Fibroblast of skin of right quadriceps (primary cell): ENCODE measurements around the gene CCDC81.
"Not testable (repeated sequence)": the region's sequence is repeated elsewhere in the genome, so short reads cannot be mapped to it uniquely, and the experiment has no call there.

Source experiments
- DNase-seq: peaks from one replicate; pipeline ENCODE4 v3.0.0-alpha.2; 2013

CCDC81 gene

DNA sequence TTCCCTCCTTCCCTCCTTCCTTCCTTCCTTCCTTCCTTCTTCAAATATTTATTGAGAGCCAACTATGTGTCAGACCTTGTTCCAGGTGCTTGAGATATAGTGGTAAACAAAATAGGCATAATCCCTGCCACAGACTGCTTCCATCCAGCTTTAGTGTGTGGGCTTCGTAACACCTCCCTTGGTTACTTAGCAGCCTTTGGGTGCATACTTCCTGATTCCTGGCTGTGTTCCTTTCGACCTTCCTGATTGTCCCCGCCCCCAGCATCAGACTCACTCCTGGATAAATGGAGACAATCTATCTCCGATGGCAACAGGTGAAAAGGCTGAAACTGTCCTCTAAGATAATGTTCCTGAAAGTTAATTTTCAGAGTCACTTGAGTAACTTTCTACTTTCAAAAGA, 13.5 kb downstream of the CCDC81 start:
- no peak for DNase-seq

- DNase-seq, result no peak
Observed at GRCh38 chr11:86390487-86390886, 15.8 kb downstream of the CCDC81 start.

GRCh38 chr11:86395061-86395551, 20.4 kb downstream of the CCDC81 start:
- peak; percentile 51 for DNase-seq

DNA sequence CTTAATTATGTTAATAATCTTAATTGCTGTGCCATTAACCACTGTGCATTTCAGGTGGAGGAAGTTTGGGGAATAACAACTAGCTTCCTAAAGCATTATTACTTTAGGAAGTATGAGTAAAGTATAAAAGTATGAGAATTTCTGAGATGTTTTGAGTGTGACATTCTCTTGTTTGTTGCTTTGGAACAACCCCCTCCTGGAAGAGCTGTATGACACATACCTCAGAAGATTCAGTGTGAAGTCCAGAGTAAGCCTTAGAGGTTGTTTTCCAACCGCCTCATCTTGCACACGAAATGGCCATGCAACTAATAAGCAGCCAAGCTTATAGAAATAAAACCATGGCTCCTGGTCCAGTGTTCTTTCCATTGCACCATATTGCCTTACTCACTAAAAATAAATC, 21.7 kb downstream of the CCDC81 start:
- DNase-seq, result peak; percentile 80

- DNase-seq, result no peak
Observed at GRCh38 chr11:86397351-86397750, 22.7 kb downstream of the CCDC81 start.

DNA sequence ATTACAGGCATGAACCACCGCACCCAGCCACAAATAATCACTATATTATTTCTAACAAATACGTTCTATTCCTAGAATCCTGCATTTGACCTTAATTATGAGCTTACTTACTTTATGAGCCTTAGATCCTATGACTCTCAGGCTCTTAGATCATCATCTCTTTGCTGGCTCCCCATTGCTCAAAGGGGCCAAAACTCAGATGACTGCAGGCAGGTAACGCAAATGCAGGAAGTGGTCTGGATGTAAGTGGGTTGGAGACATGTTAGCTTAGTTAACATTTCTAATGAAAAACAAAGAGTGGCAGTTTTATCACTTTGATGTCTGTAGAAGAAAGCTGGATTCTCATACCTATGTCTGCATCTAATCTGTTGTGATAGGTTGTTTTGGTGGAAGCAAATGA, 23.4 kb downstream of the CCDC81 start:
- no peak for DNase-seq

DNA sequence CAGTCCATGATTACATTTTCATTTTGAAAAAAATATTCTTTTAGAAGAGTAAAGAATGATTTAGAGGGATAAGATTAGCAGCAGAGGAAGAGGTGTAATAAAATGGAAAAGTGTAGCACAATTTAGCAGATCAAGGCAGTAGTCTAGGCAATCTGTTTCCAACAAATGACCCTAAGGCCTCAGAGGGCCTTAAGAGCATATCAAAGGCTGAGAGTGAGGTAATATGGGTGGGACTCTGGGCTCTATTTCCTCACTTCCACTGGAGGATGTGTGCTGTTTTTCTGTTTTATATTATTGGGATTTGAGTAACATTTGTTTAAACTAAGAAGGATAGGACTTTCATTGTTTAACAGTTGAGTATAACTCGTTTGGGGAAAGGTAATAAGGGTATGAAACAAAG, 28.8 kb downstream of the CCDC81 start:
- no peak for DNase-seq

- no peak for DNase-seq
Observed at GRCh38 chr11:86408845-86409244, 34.2 kb downstream of the CCDC81 start.

GRCh38 chr11:86414032-86414431, 39.3 kb downstream of the CCDC81 start:
- DNase-seq, result no peak

DNA sequence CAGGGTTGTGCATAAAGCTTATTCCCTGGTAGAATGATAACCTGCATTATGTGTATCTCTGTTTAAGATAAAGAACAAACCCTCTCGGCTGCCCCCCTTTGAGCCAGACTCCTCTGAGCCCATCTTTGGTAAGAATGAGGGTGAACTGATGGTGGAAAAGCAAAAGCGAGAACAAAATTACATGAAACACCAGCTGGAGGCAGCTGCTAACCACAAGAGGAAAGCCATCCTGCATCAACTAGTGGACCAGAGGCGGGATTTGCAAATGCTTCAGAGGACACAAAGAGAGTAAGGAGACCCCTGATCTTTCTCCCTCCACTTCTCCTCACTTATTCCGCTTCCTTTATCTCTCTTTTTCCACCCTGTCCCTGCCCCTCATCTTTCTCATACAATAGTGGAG, 40.3 kb downstream of the CCDC81 start:
- DNase-seq, result no peak

- DNase-seq, result peak; percentile 14
Observed at GRCh38 chr11:86416494-86416893, 41.8 kb downstream of the CCDC81 start.

DNA sequence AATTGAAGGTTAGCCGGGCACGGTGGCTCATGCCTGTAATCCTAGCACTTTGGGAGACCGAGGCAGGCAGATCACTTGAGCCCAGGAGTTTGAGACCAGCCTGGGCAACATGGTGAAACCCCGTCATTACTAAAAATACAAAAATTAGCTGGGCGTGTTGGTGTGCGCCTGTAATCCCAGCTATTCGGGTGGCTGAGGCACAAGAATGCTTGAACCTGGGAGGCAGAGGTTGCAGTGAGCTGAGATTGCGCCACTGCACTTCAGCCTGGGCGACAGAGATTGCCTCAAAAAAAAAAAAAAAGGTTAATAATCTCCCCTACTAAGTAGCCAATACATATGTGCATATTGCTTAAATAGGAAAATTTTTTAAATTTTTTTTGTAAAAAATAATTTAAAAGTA, 42.3 kb downstream of the CCDC81 start:
- DNase-seq, result not testable (repeated sequence)

DNA sequence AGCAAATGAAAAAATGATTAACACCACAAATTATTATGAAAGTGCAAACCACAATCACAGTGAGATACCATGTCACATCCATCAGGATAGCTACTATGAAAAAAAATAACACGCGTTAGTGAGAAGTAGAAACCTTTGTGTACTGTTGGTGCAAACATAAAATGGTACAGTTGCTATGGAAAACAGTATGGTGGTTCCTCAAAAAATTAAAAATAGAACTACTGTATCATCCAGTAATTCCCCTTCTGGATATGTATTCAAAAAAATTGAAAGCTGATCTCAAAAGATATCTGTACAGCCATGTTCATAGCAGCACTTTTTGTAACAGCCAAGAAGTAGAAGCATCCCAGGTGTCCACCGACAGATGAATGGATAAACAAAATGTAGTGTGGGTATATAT, 43.4 kb downstream of the CCDC81 start:
- no peak for DNase-seq

DNA sequence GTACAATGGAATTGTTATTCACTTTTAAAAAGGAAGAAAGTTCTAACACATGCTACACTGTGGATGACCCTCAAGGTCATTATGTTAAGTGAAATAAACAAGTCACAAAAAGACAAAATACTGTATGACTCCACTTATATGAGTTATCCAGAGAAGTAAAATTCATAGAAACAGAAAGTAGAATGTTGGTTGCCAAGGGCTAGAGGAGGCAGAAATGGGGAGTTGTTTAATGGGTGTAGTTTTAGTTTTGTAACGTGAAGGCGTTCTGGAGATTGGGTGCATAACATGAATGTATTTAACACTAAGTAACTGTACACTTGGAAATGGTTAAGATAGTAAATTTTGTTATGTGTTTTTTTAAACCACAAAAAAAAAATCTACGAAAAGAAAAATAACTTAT, 43.8 kb downstream of the CCDC81 start:
- DNase-seq, result no peak

- DNase-seq, result no peak
Observed at GRCh38 chr11:86418917-86419316, 44.2 kb downstream of the CCDC81 start.

DNA sequence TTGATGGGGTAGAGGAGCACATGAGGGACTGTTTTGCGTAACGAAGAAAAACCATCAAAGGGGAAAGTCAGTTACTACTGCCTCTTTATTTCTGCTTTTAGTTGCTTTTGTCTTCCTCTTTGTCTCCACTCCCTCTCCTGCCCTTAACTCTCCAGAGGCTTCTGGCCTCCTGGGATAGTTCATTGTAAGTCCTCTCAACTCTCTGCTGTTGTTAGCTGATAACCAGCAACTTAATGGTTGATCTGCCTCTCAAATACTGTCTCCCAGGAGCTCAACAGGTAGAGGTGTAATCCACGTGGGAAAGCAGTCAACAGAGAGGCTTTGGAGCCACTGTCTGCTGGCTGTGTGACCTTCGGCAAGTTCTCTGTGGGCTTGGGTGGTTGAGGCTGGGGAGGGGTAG, 47.3 kb downstream of the CCDC81 start:
- DNase-seq, result no peak

- DNase-seq, result no peak
Observed at GRCh38 chr11:86422371-86422770, 47.7 kb downstream of the CCDC81 start.

DNA sequence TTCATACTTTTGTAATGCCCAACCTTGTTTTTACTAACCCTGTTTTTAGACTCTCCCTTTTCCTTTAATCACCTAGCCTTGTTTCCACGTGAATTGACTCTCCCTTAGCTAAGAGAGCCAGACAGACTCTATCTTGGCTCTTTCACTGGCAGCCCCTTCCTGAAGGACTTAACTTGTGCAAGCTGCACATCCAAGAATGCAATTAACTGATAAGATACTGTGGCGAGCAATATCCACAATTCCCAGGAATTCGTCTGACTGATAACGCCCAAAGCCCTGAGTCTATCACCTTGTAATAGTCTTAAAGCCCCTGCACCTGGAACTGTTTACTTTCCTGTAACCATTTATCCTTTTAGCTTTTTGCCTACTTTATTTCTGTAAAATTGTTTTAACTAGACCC, 48.8 kb downstream of the CCDC81 start:
- DNase-seq, result not testable (repeated sequence)

GRCh38 chr11:86427441-86427840, 52.8 kb downstream of the CCDC81 start:
- no peak for DNase-seq

DNA sequence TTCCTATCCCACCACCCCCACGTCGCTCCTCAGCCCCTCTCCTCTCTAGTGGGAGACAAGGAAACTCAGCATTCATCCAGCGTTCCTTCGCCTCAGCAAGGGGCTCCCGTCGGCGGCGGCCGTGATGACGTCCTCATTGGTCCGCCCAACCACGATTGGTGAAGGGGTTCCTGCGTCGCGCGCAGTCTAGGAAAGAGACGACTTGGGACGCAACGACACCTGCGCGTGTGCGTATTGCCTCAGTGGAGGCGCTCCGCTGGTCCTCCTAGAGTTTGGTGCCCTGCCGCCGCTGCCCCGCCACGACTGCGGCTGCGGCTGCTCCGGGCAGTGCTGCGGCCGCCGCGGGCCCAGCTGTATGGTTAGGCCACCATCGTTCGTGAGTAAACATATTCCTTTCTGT, 56.6 kb downstream of the CCDC81 start:
- DNase-seq, result no peak

DNA sequence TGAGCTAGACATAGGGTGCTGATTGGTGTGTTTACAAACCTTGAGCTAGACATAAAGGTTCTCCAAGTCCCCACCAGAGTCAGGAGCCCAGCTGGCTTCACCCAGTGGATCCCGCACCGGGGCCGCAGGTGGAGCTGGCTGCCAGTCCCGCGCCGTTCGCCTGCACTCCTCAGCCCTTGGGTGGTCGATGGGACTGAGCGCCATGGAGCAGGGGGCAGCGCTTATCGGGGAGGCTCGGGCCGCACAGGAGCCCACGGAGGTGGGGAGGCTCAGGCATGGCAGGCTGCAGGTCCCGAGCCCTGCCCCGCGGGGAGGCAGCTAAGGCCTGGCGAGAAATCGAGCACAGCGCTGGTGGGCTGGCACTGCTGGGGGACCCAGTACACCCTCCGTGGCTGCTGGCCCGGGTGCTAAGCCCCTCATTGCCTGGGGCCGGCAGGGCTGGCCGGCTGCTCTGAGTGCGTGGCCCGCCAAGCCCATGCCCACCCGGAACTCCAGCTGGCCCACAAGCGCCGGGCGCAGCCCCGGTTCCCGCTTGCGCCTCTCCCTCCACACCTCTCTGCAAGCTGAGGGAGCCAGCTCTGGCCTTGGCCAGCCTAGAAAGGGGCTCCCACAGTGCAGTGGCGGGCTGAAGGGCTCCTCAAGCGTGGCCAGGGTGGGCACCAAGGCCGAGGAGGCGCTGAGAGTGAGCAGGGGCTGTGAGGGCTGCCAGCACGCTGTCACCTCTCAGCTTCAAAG, 58.8 kb downstream of the CCDC81 start:
- not testable (repeated sequence) for DNase-seq

DNA sequence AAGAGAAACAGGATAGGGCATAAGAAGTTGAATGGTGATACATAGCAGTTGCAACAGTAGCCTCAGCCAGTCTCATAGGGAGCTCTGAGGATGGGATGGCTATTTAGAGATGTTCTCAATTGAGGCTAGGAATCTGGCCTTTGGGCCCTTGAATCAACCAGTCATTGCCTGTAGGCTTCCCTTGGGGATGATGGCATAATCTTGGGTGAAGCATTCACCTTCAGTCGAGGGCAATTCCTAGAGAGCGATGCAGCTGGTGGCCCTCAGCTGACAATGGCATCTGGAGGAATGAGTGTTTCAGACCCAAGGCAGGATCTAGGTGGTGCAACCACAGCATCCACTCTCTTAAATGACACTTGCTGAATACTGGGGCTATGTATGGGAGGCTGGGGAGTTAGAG, 61.0 kb downstream of the CCDC81 start:
- no peak for DNase-seq

DNA sequence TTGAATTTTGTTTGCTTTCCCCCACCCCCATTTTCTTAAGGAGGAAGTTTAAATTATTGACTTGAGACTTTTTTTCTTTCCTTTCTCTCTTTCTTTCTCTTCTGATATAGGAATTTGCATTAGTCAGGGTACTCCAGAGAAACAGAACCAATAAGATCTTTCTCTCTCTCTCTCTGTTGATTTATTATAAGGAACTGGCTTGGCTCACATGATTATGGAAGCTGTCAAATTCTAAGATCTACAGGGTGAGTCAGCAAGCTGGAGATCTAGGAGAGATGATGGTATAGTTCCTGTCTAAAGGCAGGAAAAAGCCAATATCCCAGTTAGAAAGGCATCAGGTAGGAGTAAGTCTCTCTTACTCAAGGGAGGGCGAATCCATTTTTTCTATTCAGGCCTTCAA, 64.0 kb downstream of the CCDC81 start:
- DNase-seq, result peak; percentile 79

DNA sequence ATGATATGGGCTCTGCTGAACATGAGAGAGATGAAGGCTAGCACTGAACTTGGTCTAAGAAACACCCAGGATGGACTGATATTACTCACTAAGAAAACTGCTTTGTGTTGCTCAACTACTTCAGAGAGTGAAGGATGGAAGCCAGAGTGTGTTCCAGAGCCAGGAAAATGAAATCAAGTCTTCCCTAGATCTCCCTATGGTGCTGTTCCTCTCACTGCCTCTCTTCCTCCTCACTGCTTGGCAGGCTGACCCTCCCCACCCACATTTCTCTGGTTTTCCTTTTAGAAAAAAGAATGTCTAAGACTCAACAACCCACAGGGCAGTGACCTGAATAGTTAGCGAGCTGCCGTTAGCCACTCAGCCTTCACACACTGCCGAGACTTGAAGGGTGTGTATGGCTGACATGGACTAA, 65.6 kb downstream of the CCDC81 start:
- DNase-seq, result peak; percentile 64

- DNase-seq, result peak; percentile 17
Observed at GRCh38 chr11:86440843-86441242, 66.2 kb downstream of the CCDC81 start.
